ENCODE data around the gene RFT1. TPM values are rescaled to one million over a fixed set of nuclear protein-coding genes. Genes with fewer than 3 reads are reported as not detected.

Gene RFT1
- polyA plus RNA-seq, 1 donor (not counting 4 experiments of a cell fraction or from before 2014, with no cell fraction given): 34.4 TPM

DNA sequence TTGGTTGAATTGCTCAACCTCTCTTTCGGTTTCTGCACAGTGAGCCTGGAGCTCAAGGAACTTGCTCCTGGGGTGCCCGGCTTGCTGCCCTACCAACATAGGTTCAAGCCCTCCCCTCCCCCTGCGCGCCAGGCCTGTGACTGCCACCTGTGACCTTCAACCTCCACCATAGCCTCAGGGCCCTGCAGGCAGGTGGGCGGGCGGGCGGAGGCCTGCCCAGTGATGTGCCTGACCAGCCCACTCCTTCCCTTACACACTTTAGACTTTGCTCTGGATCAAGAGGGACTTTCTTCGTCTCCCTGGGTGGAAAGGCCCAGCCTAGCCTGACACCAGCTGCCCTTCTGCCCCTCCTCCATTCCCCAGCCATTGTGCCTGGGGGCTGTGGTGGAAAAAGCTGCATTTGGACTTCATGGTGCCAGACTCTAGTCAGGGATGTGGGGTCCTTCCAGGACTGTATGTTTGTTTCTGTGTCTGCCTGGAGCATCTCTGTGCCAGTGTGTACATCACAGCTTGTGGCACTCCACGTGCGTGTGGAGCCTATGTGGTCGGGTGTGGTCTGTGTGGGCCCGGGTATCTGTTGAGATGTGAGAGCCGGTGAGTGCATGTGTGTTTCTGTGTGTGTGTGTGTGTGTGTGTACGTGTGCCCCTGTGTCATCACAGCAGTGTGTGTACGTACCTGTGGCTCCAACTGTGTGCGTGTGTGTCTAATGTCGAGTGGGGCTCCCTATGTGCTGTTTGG lies 40.3 kb upstream of the RFT1 start:
- no peak overlapping the region for H3K4me3 ChIP-seq (ENCODE audit: control insufficient read depth in 2 of 3, extremely low read depth in 1 of 3, insufficient read depth in 2 of 3, low read depth in 1 of 3, low read length in 3 of 3)
- H4K20me1 ChIP-seq (ENCODE audit: control insufficient read depth, extremely low read depth, insufficient read depth, low read length): peaks cover 3% of the 10 kb centered on the region
- H3K27me3 ChIP-seq (ENCODE audit: control insufficient read depth, extremely low read depth, insufficient read depth, low read length): no peaks in the 10 kb centered on the region
- no peak overlapping the region for H3K4me2 ChIP-seq (ENCODE audit: control insufficient read depth, extremely low read depth, insufficient read depth, low read depth, low read length)
- TF ChIP-seq, protein P1, sequence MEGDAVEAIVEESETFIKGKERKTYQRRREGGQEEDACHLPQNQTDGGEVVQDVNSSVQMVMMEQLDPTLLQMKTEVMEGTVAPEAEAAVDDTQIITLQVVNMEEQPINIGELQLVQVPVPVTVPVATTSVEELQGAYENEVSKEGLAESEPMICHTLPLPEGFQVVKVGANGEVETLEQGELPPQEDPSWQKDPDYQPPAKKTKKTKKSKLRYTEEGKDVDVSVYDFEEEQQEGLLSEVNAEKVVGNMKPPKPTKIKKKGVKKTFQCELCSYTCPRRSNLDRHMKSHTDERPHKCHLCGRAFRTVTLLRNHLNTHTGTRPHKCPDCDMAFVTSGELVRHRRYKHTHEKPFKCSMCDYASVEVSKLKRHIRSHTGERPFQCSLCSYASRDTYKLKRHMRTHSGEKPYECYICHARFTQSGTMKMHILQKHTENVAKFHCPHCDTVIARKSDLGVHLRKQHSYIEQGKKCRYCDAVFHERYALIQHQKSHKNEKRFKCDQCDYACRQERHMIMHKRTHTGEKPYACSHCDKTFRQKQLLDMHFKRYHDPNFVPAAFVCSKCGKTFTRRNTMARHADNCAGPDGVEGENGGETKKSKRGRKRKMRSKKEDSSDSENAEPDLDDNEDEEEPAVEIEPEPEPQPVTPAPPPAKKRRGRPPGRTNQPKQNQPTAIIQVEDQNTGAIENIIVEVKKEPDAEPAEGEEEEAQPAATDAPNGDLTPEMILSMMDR (optimal IDR thresholded peaks at IDR 0.05 in 1 of 3, IDR thresholded peaks at IDR 0.05 in 1 of 3, conservative IDR thresholded peaks at IDR 0.05 in 1 of 3; ENCODE audit: extremely low read depth in 1 of 3, insufficient read depth in 2 of 3, low read length in 3 of 3): no peak
- TF ChIP-seq EZH2 (IDR thresholded peaks at IDR 0.05; ENCODE audit: low read length): no peak
- H3K27ac ChIP-seq (ENCODE audit: control insufficient read depth, insufficient read depth, low read length): no peak overlapping the region
- no peak overlapping the region for H3K9ac ChIP-seq (ENCODE audit: control insufficient read depth, extremely low read depth, insufficient read depth, low read length)
- no peaks in the 10 kb centered on the region for H3K9me3 ChIP-seq (ENCODE audit: control insufficient read depth, low read depth, low read length)
- H3K36me3 ChIP-seq (ENCODE audit: control insufficient read depth in 2 of 2, extremely low read depth in 1 of 2, insufficient read depth in 2 of 2, low read length in 2 of 2): peaks cover 3 to 4% of the 10 kb centered on the region in 2 experiments
- dilution Hi-C loops (cut with MboI; ENCODE audit: extremely low pct_ligation_motif_present, low sequenced_read_pairs): no loop called here
- no peak for FAIRE-seq
- H2AFZ ChIP-seq (ENCODE audit: control insufficient read depth, low read length): no peak overlapping the region
- no peaks in the 10 kb centered on the region for H3K4me1 ChIP-seq (ENCODE audit: control insufficient read depth, extremely low read depth, insufficient read depth, low read length)
- H3K9me1 ChIP-seq (ENCODE audit: control insufficient read depth, extremely low read depth, insufficient read depth, low read length): no peaks in the 10 kb centered on the region
- DNase-seq (ENCODE audit: low read depth, low spot score): no peak
- H3K79me2 ChIP-seq (ENCODE audit: control insufficient read depth, insufficient read depth, low read length): peaks cover 18% of the 10 kb centered on the region

DNA sequence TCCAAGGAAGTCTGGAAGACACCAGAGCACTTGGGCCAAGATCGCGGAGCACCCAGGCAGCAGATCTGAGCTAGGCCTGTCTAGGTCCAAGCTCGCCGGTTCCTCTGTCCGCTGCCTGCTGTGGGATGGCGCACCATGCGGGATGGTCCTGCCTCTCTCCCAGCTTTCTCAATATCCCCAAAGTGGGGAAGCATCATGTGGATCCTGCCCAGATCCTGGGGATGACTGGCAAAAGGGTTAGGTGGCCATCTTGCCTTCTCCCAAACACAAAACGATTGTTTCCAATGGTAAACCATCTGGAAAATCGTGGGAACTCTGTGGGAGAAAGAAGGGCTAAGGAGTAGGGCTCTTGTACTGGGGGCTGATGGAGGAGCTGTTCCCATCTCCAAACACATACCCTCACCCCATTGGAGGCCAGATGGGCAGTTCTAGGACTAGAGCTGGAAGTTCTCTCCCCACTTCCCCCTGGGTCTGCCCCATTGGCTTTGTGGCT lies 39.6 kb upstream of the RFT1 start:
- H3K9me1 ChIP-seq (ENCODE audit: control insufficient read depth, extremely low read depth, insufficient read depth, low read length): no peaks in the 10 kb centered on the region
- peaks cover 3% of the 10 kb centered on the region for H4K20me1 ChIP-seq (ENCODE audit: control insufficient read depth, extremely low read depth, insufficient read depth, low read length)
- no peaks in the 10 kb centered on the region for H3K9me3 ChIP-seq (ENCODE audit: control insufficient read depth, low read depth, low read length)
- no peaks in the 10 kb centered on the region for H3K27me3 ChIP-seq (ENCODE audit: control insufficient read depth, extremely low read depth, insufficient read depth, low read length)
- no peak overlapping the region for H3K27ac ChIP-seq (ENCODE audit: control insufficient read depth, insufficient read depth, low read length)
- peaks cover 19% of the 10 kb centered on the region for H3K79me2 ChIP-seq (ENCODE audit: control insufficient read depth, insufficient read depth, low read length)
- TF ChIP-seq, protein P1 (optimal IDR thresholded peaks at IDR 0.05 in 1 of 3, IDR thresholded peaks at IDR 0.05 in 1 of 3, conservative IDR thresholded peaks at IDR 0.05 in 1 of 3; ENCODE audit: extremely low read depth in 1 of 3, insufficient read depth in 2 of 3, low read length in 3 of 3): no peak
- no peak for TF ChIP-seq EZH2 (IDR thresholded peaks at IDR 0.05; ENCODE audit: low read length)
- H3K4me3 ChIP-seq (ENCODE audit: control insufficient read depth in 2 of 3, extremely low read depth in 1 of 3, insufficient read depth in 2 of 3, low read depth in 1 of 3, low read length in 3 of 3): no peak overlapping the region
- FAIRE-seq (no peak), DNase-seq (ENCODE audit: low read depth, low spot score) (no peak)
- no peak overlapping the region for H3K4me2 ChIP-seq (ENCODE audit: control insufficient read depth, extremely low read depth, insufficient read depth, low read depth, low read length)
- H3K36me3 ChIP-seq (ENCODE audit: control insufficient read depth in 2 of 2, extremely low read depth in 1 of 2, insufficient read depth in 2 of 2, low read length in 2 of 2): peaks cover 3% of the 10 kb centered on the region in 2 experiments
- no peak overlapping the region for H3K9ac ChIP-seq (ENCODE audit: control insufficient read depth, extremely low read depth, insufficient read depth, low read length)
- H3K4me1 ChIP-seq (ENCODE audit: control insufficient read depth, extremely low read depth, insufficient read depth, low read length): peaks cover 2% of the 10 kb centered on the region
- dilution Hi-C loops (cut with MboI; ENCODE audit: extremely low pct_ligation_motif_present, low sequenced_read_pairs): no loop called here
- H2AFZ ChIP-seq (ENCODE audit: control insufficient read depth, low read length): no peak overlapping the region

All from keratinocyte (primary cell).